Tibial artery (tissue), 4 donors: ENCODE measurements around the gene PRKD2.

Experiments
- DNase-seq, 2 donors: peaks; one replicate each; pipeline ENCODE4 v3.0.0-alpha.2; 2019
- H3K27ac ChIP-seq, 2 donors: fragments of 200-600 bp; sonication (generic) in 1 of 2; 1 replicate in 1 of 2; 2 replicates in 1 of 2; pipeline ENCODE4 v1.5.1; 2018 to 2019; ENCODE audit warnings: mild to moderate bottlenecking in 1 of 2
- H3K27me3 ChIP-seq, 2 donors: fragments of 200-600 bp; sonication (generic) in 1 of 2; one replicate each; pipeline versions ENCODE4 v1.5.1 to v1.6.0; 2016 to 2019
- H3K36me3 ChIP-seq, 3 donors: fragments of 200-600 bp; sonication (generic) in 2 of 3; one replicate each; pipeline ENCODE4 v1.5.1; 2016 to 2019; ENCODE audit warnings: mild to moderate bottlenecking in 2 of 3
- H3K4me1 ChIP-seq, 4 donors: fragments of 200-600 bp; sonication (generic) in 2 of 4; 1 replicate in 3 of 4; 2 replicates in 1 of 4; pipeline ENCODE4 v1.5.1; 2016 to 2019
- H3K4me3 ChIP-seq, 2 donors: fragments of 200-600 bp; sonication (generic) in 1 of 2; 1 replicate in 1 of 2; 2 replicates in 1 of 2; pipeline ENCODE4 v1.5.1; 2018 to 2019; ENCODE audit warnings: mild to moderate bottlenecking in 2 of 2
- H3K9me3 ChIP-seq, 3 donors: fragments of 200-600 bp; sonication (generic) in 1 of 3; one replicate each; pipeline ENCODE4 v1.5.1; 2016 to 2019
- CTCF ChIP-seq, 2 experiments: fragments of 200-600 bp in 1 of 2; fragments of 450-650 bp in 1 of 2; IDR thresholded peaks; one replicate each; pipeline ENCODE4 v1.5.1; 2017 to 2019; ENCODE audit warnings: antibody characterized with exemption in 2 of 2, mild to moderate bottlenecking in 1 of 2, moderate library complexity in 1 of 2
- intact Hi-C: fragments of 100-400 bp; cut with DNase I; formaldehyde crosslinking; loops from one replicate; pipeline ENCODE4 v1.15.0; 2023; ENCODE audit warnings: low total_unique reads

PRKD2 gene

GRCh38 chr19:46759817-46760333 is 43.0 kb upstream of the PRKD2 start:
- peak overlapping the region in 1 of 2 donors; percentile 53 for H3K27ac ChIP-seq
- no peak for TF ChIP-seq CTCF (IDR thresholded peaks at IDR 0.05)
- no peaks in the 10 kb centered on the region for H3K9me3 ChIP-seq
- peak in 1 of 2 donors; percentile 54 for DNase-seq
- H3K4me3 ChIP-seq, result no peak overlapping the region
- no peaks in the 10 kb centered on the region for H3K27me3 ChIP-seq
- H3K4me1 ChIP-seq, result peaks cover 0 to 49% (median 23%) of the 10 kb centered on the region in 4 donors
- H3K36me3 ChIP-seq, result peaks cover 0 to 17% (median 10%) of the 10 kb centered on the region in 3 donors
- intact Hi-C loops, result loop anchor here (5.0 kb wide), 1 partner anchor 232 kb away; no protein-coding TSS in a partner anchor

GRCh38 chr19:46759206-46759605 is 42.3 kb upstream of the PRKD2 start:
- Histone ChIP-seq H3K27me3 (no peaks in the 10 kb centered on the region), H3K27ac (peak overlapping the region in 1 of 2 donors; percentile 53), H3K4me1 (peaks cover 0 to 54% (median 25%) of the 10 kb centered on the region in 4 donors), H3K9me3 (no peaks in the 10 kb centered on the region), H3K36me3 (peaks cover 0 to 17% (median 10%) of the 10 kb centered on the region in 3 donors), H3K4me3 (no peak overlapping the region)
- intact Hi-C loops, result loop anchor here (5.0 kb wide), 1 partner anchor 233 kb away; no protein-coding TSS in a partner anchor
- no peak for DNase-seq
- no peak for TF ChIP-seq CTCF (IDR thresholded peaks at IDR 0.05)

GRCh38 chr19:46756544-46756888 is 39.6 kb upstream of the PRKD2 start:
- intact Hi-C loops, result loop anchor here (5.0 kb wide), 1 partner anchor 236 kb away; no protein-coding TSS in a partner anchor
- DNase-seq, result no peak

GRCh38 chr19:46755853-46756543 is 39.1 kb upstream of the PRKD2 start:
- H3K36me3 ChIP-seq, result peaks cover 0 to 30% (median 19%) of the 10 kb centered on the region in 3 donors

More at GRCh38 chr19:46756544-46756888, 39.6 kb upstream of the PRKD2 start:
- no peak for TF ChIP-seq CTCF (IDR thresholded peaks at IDR 0.05)
- Histone ChIP-seq H3K27me3 (no peaks in the 10 kb centered on the region), H3K9me3 (no peaks in the 10 kb centered on the region), H3K36me3 (peaks cover 0 to 30% (median 19%) of the 10 kb centered on the region in 3 donors), H3K27ac (no peak overlapping the region), H3K4me3 (no peak overlapping the region), H3K4me1 (peaks cover 0 to 51% (median 25%) of the 10 kb centered on the region in 4 donors)

More at GRCh38 chr19:46755853-46756543, 39.1 kb upstream of the PRKD2 start:
- H3K4me3 ChIP-seq, result peak overlapping the region in 1 of 2 donors; percentile 29
- peaks cover 0 to 45% (median 23%) of the 10 kb centered on the region in 4 donors for H3K4me1 ChIP-seq
- H3K9me3 ChIP-seq, result no peaks in the 10 kb centered on the region
- no peaks in the 10 kb centered on the region for H3K27me3 ChIP-seq
- intact Hi-C loops, result loop anchor here (5.0 kb wide), 1 partner anchor 236 kb away; no protein-coding TSS in a partner anchor
- peak overlapping the region; percentile 83 to 86 for H3K27ac ChIP-seq
- TF ChIP-seq CTCF (IDR thresholded peaks at IDR 0.05), result no peak
- no peak for DNase-seq
